Endothelial cell of umbilical vein (primary cell): ENCODE data around the gene DHDH.

ENCODE experiments used
- EZH2 ChIP-seq: IDR thresholded peaks from 2 replicates; pipeline ENCODE4 v1.6.1; 2012; ENCODE audit warnings: borderline replicate concordance, low read depth, mild to moderate bottlenecking, moderate library complexity, low read length, inconsistent platforms; ENCODE audit not compliant: severe bottlenecking
- POLR2A ChIP-seq: IDR thresholded peaks from 2 replicates; pipeline ENCODE4 v1.6.1; 2012; ENCODE audit warnings: low read depth, mild to moderate bottlenecking, control low read depth, low read length
- POLR2AphosphoS5 ChIP-seq: IDR thresholded peaks from 2 replicates; pipeline ENCODE4 v1.6.1; 2012; ENCODE audit warnings: low read depth, mild to moderate bottlenecking, control low read depth, low read length, moderate library complexity; ENCODE audit not compliant: insufficient read depth

- TF ChIP-seq EZH2 (no peak), POLR2AphosphoS5 (no peak), POLR2A (no peak)
These were observed 36.8 kb downstream of the DHDH start for GRCh38 chr19:48970139-48970766.
